Tibial nerve (tissue), 4 donors: Measurements from ENCODE around the gene SMAD3. TPM values are rescaled to one million over a fixed set of nuclear protein-coding genes. Genes with fewer than 3 reads are reported as not detected.
"Not testable (repeated sequence)": the region's sequence is repeated elsewhere in the genome, so short reads cannot be mapped to it uniquely, and the experiment has no call there.

Source experiments
- DNase-seq, 2 donors: peaks; one replicate each; pipeline ENCODE4 v3.0.0-alpha.2; 2019; ENCODE audit warnings: low spot score in 2 of 2
- H3K27ac ChIP-seq, 4 donors: fragments of 200-600 bp; sonication (generic) in 3 of 4; one replicate each; pipeline ENCODE4 v1.5.1; 2017 to 2019; ENCODE audit warnings: mild to moderate bottlenecking in 1 of 4
- H3K27me3 ChIP-seq, 2 donors: fragments of 200-600 bp; sonication (generic) in 1 of 2; one replicate each; pipeline versions ENCODE4 v1.5.1 to v1.6.0; 2017 to 2019
- H3K36me3 ChIP-seq, 3 donors: fragments of 200-600 bp; sonication (generic); one replicate each; pipeline ENCODE4 v1.5.1; 2018 to 2019
- H3K4me1 ChIP-seq, 4 donors: fragments of 200-600 bp; sonication (generic) in 3 of 4; one replicate each; pipeline ENCODE4 v1.5.1; 2017 to 2019
- H3K4me3 ChIP-seq, 4 donors: fragments of 200-600 bp; sonication (generic) in 3 of 4; one replicate each; pipeline ENCODE4 v1.5.1; 2017 to 2019; ENCODE audit warnings: mild to moderate bottlenecking in 1 of 4, moderate library complexity in 1 of 4
- H3K9me3 ChIP-seq, 4 donors: fragments of 200-600 bp; sonication (generic) in 3 of 4; one replicate each; pipeline ENCODE4 v1.5.1; 2017 to 2019
- EP300 ChIP-seq, 2 donors: sonication (generic); formaldehyde crosslinking; IDR thresholded peaks; one replicate each; pipeline ENCODE4 v1.6.1; 2017; ENCODE audit warnings: antibody characterized with exemption in 2 of 2, mild to moderate bottlenecking in 1 of 2
- POLR2A ChIP-seq, 2 donors: fragments of 450-650 bp; IDR thresholded peaks; one replicate each; pipeline ENCODE4 v1.6.1; 2017; ENCODE audit warnings: antibody characterized with exemption in 2 of 2, mild to moderate bottlenecking in 2 of 2, moderate library complexity in 2 of 2
- WGBS, 2 donors: methylation state at CpG; one replicate each; pipeline ENCODE4 v1.1.5; 2018; 5-methylcytosine and 5-hydroxymethylcytosine counted together
- total RNA-seq, 4 donors: library from RNA; depleted of rRNA; stranded (reverse); fragments of >200 nt; gene quantifications; one replicate each; pipeline ENCODE4 v1.1.0, GENCODE V29; 2016
- TF ChIP-seq, protein P1 (sequence below), 5 experiments: fragments of 200-600 bp in 3 of 5; fragments of 450-650 bp in 2 of 5; sonication (generic) in 3 of 5; IDR thresholded peaks; one replicate each; pipeline ENCODE4 v1.5.1; 2016 to 2019; ENCODE audit warnings: antibody characterized with exemption in 5 of 5, mild to moderate bottlenecking in 3 of 5, moderate library complexity in 2 of 5

SMAD3 gene
- total RNA-seq, 4 donors from 2014 or later = 36.3 to 68.6 (median 44.1) TPM

DNA sequence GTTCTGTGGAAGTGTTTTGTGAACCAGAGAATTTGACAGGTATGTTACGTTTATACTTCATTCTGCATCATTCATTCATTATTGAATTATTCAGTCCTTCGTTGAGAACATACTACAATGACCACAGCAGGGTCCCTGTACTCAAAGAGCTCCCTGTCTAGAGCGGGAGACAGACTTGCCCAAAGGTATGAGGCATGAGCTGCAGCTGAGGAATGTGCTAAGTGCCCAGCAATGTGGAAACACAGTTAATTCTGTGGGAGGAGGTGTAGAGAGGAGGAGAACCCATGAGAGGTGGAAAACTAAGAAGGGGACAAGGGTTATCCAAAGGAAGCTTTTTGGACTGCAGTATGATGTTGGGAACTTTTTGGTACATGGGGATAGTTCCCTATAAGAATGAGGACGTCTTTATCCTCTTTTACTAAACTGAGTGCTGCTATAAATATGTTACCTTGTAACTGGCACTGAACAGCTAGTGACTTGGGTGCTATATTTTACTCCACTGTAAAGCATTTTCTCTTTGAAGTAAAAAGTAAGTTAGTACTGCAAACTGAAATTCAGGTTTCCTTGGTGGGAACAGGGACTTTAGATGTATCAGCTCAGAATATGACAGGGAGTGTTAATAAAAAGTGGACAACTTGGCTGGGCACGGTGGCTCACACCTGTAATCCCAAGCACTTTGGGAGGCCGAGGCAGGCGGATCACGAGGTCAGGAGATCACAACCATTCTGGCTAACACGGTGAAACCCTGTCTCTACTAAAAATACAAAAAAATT is 5.7 kb downstream of the SMAD3 start:
- TF ChIP-seq, protein P1, sequence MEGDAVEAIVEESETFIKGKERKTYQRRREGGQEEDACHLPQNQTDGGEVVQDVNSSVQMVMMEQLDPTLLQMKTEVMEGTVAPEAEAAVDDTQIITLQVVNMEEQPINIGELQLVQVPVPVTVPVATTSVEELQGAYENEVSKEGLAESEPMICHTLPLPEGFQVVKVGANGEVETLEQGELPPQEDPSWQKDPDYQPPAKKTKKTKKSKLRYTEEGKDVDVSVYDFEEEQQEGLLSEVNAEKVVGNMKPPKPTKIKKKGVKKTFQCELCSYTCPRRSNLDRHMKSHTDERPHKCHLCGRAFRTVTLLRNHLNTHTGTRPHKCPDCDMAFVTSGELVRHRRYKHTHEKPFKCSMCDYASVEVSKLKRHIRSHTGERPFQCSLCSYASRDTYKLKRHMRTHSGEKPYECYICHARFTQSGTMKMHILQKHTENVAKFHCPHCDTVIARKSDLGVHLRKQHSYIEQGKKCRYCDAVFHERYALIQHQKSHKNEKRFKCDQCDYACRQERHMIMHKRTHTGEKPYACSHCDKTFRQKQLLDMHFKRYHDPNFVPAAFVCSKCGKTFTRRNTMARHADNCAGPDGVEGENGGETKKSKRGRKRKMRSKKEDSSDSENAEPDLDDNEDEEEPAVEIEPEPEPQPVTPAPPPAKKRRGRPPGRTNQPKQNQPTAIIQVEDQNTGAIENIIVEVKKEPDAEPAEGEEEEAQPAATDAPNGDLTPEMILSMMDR (IDR thresholded peaks at IDR 0.05) = no peak
- TF ChIP-seq POLR2A (IDR thresholded peaks at IDR 0.05) (no peak), EP300 (IDR thresholded peaks at IDR 0.05) (no peak)
- no peaks in the 10 kb centered on the region for H3K27me3 ChIP-seq
- 94 to 95% methylated on average over 9 of the region's 9 CpGs for WGBS, 2 donors

GRCh38 chr15:67072442-67072841 is 7.0 kb downstream of the SMAD3 start:
- peaks cover 0 to 3% (median 0%) of the 10 kb centered on the region in 3 donors for H3K36me3 ChIP-seq
- 70 to 75% methylated on average over 1 of the region's 1 CpG for WGBS, 2 donors
- H3K27ac ChIP-seq = no peak overlapping the region
- H3K9me3 ChIP-seq = no peaks in the 10 kb centered on the region
- DNase-seq = no peak
- H3K4me1 ChIP-seq = peaks cover 0 to 83% (median 45%) of the 10 kb centered on the region in 4 donors
- H3K27me3 ChIP-seq = no peaks in the 10 kb centered on the region
- H3K4me3 ChIP-seq = no peak overlapping the region
- TF ChIP-seq EP300 (IDR thresholded peaks at IDR 0.05) (no peak), POLR2A (IDR thresholded peaks at IDR 0.05) (no peak)
- TF ChIP-seq, protein P1 (IDR thresholded peaks at IDR 0.05) = no peak

More for the DNA sequence above, 5.7 kb downstream of the SMAD3 start:
- Histone ChIP-seq H3K4me3 (no peak overlapping the region), H3K27ac (no peak overlapping the region), H3K9me3 (no peaks in the 10 kb centered on the region), H3K4me1 (peaks cover 0 to 77% (median 42%) of the 10 kb centered on the region in 4 donors), H3K36me3 (peaks cover 0 to 3% (median 0%) of the 10 kb centered on the region in 3 donors)
- DNase-seq = no peak

DNA sequence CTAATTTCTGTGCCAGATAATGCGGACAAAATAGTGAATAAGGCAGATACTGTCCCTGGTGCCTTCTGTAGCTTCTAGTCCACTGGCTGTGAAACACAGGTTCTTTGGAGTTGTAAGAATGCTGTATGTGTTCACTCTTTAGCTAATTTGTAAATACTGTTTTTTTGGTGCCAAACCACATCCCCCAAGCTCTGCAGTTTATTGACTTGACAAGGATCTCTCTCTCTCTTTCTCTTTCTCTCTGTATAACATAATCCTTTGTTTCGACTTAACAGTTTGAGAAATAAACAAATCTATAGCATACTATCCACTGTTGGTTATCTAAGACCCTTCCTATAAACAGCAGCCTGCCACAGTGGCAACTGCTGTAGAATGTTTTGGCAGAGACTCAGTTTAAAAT is 7.6 kb downstream of the SMAD3 start:
- no peak for DNase-seq
- no peak overlapping the region for H3K4me3 ChIP-seq
- no peaks in the 10 kb centered on the region for H3K9me3 ChIP-seq
- no peak overlapping the region for H3K27ac ChIP-seq
- WGBS, 2 donors = 66 to 73% methylated on average over 2 of the region's 2 CpGs
- peaks cover 0 to 3% (median 0%) of the 10 kb centered on the region in 3 donors for H3K36me3 ChIP-seq
- peaks cover 0 to 83% (median 43%) of the 10 kb centered on the region in 4 donors for H3K4me1 ChIP-seq
- H3K27me3 ChIP-seq = no peaks in the 10 kb centered on the region
- TF ChIP-seq, protein P1 (IDR thresholded peaks at IDR 0.05) = no peak
- TF ChIP-seq POLR2A (IDR thresholded peaks at IDR 0.05) (no peak), EP300 (IDR thresholded peaks at IDR 0.05) (no peak)

- H3K27ac ChIP-seq = peak overlapping the region in 2 of 4 donors; percentile 10 to 34
- H3K4me1 ChIP-seq = peaks cover 0 to 81% (median 37%) of the 10 kb centered on the region in 4 donors
- H3K36me3 ChIP-seq = peaks cover 0 to 3% (median 0%) of the 10 kb centered on the region in 3 donors
Observed at GRCh38 chr15:67074886-67075229, 9.5 kb downstream of the SMAD3 start.

GRCh38 chr15:67075555-67076135 is 10.2 kb downstream of the SMAD3 start:
- not testable (repeated sequence) for H3K27ac ChIP-seq, H3K4me3 ChIP-seq, DNase-seq, H3K27me3 ChIP-seq, H3K9me3 ChIP-seq, H3K36me3 ChIP-seq
- H3K4me1 ChIP-seq = peaks cover 0 to 81% (median 44%) of the 10 kb centered on the region in 4 donors
- 96% methylated on average over 14 of the region's 14 CpGs for WGBS, 2 donors

More at GRCh38 chr15:67074886-67075229, 9.5 kb downstream of the SMAD3 start:
- WGBS, 2 donors = 82 to 88% methylated on average over 1 of the region's 1 CpG
- DNase-seq = no peak
- H3K27me3 ChIP-seq = no peaks in the 10 kb centered on the region
- TF ChIP-seq EP300 (IDR thresholded peaks at IDR 0.05) (no peak), POLR2A (IDR thresholded peaks at IDR 0.05) (no peak)
- TF ChIP-seq, protein P1 (IDR thresholded peaks at IDR 0.05) = no peak
- H3K4me3 ChIP-seq = no peak overlapping the region
- no peaks in the 10 kb centered on the region for H3K9me3 ChIP-seq
